Endothelial cell of umbilical vein (primary cell): Measurements from ENCODE around the gene FASLG. TPM values are rescaled to one million over a fixed set of nuclear protein-coding genes. Genes with fewer than 3 reads are reported as not detected.

ENCODE experiments used
- BruUV-seq: library from RNA; stranded (reverse); fragments of 400-500 nt; replicated peaks from 2 replicates; lab custom pipeline; 2021; lab: Mats Ljungman, UMichigan
- CTCF ChIA-PET: fragments of 300-600, 350-600 bp; sonication (Branson Sonifier 250); formaldehyde crosslinking; loops from one replicate; lab custom pipeline; 2021; ENCODE audit warnings: antibody characterized with exemption, inconsistent platforms; lab: Charles Lee
- POLR2A ChIA-PET: fragments of 300-600, 350-600 bp; sonication (Branson Sonifier 250); formaldehyde crosslinking; loops from one replicate; lab custom pipeline; 2021; ENCODE audit warnings: antibody characterized with exemption, inconsistent platforms; lab: Charles Lee
- DNase-seq: peaks from one replicate; pipeline ENCODE4 v3.0.0-alpha.2; 2011; ENCODE audit warnings: low read depth, low spot score
- FAIRE-seq: peaks from 2 replicates; lab custom pipeline; 2011; peaks lifted over from hg19 to GRCh38; lab: Jason Lieb, UNC
- H2AFZ ChIP-seq: 2 replicates; pipeline ENCODE4 v1.6.0; 2012; ENCODE audit warnings: low read depth, low read length, control low read depth, inconsistent platforms
- H3K27ac ChIP-seq: 2 replicates; pipeline ENCODE4 v1.5.1; 2011; ENCODE audit warnings: low read depth, mild to moderate bottlenecking, control low read depth, low read length, moderate library complexity; ENCODE audit not compliant: insufficient read depth
- H3K27me3 ChIP-seq, 2 experiments: 2 replicates each; pipeline versions ENCODE4 v1.6.0 to v1.6.1; 2011; ENCODE audit warnings: low read length in 2 of 2, mixed read lengths in 1 of 2; ENCODE audit not compliant: control insufficient read depth in 2 of 2, insufficient read depth in 2 of 2
- H3K36me3 ChIP-seq, 2 experiments: 2 replicates in 1 of 2; 3 replicates in 1 of 2; pipeline ENCODE4 v1.5.1; 2011; ENCODE audit warnings: low read length in 2 of 2, mild to moderate bottlenecking in 1 of 2, moderate library complexity in 1 of 2; ENCODE audit not compliant: control insufficient read depth in 2 of 2, insufficient read depth in 2 of 2; ENCODE audit errors: extremely low read depth in 1 of 2
- H3K4me1 ChIP-seq: 3 replicates; pipeline ENCODE4 v1.5.1; 2011; ENCODE audit warnings: mild to moderate bottlenecking, low read length; ENCODE audit not compliant: control insufficient read depth, insufficient read depth; ENCODE audit errors: extremely low read depth
- H3K4me2 ChIP-seq: 2 replicates; pipeline ENCODE4 v1.6.1; 2011; ENCODE audit warnings: low read length, control low read depth, mixed read lengths; ENCODE audit not compliant: insufficient read depth
- H3K4me3 ChIP-seq, 3 experiments: fragments of 200-600 bp in 1 of 3; sonication (generic), shearing (Covaris generic) in 1 of 3; replicated peaks in 1 of 3; 2 replicates each; pipeline ENCODE4 v1.5.1; 2011 to 2016; ENCODE audit warnings: control low read depth in 3 of 3, low read length in 3 of 3, mild to moderate bottlenecking in 2 of 3, inconsistent platforms in 1 of 3, low read depth in 1 of 3, moderate library complexity in 1 of 3; ENCODE audit not compliant: insufficient read depth in 1 of 3
- H3K79me2 ChIP-seq: 2 replicates; pipeline ENCODE4 v1.6.0; 2012; ENCODE audit warnings: low read length, inconsistent platforms; ENCODE audit not compliant: control insufficient read depth, insufficient read depth
- H3K9ac ChIP-seq: replicated peaks from 2 replicates; pipeline ENCODE3; 2011; ENCODE audit warnings: low read length, control low read depth; ENCODE audit not compliant: insufficient read depth; ENCODE audit errors: extremely low read depth
- H3K9me1 ChIP-seq: replicated peaks from 3 replicates; pipeline ENCODE4 v1.6.0; 2011; ENCODE audit warnings: mild to moderate bottlenecking, low read length; ENCODE audit not compliant: control insufficient read depth, insufficient read depth; ENCODE audit errors: extremely low read depth
- H3K9me3 ChIP-seq: replicated peaks from 2 replicates; pipeline ENCODE4 v1.5.1; 2012; ENCODE audit warnings: low read length, inconsistent platforms; ENCODE audit not compliant: control insufficient read depth, insufficient read depth
- H4K20me1 ChIP-seq: replicated peaks from 2 replicates; pipeline ENCODE3; 2011; ENCODE audit warnings: mild to moderate bottlenecking, low read length; ENCODE audit not compliant: control insufficient read depth, insufficient read depth; ENCODE audit errors: extremely low read depth
- CTCF ChIP-seq, 2 donors: IDR thresholded peaks; 1 replicate in 1 of 2; 2 replicates in 1 of 2; pipeline ENCODE4 v1.5.1; 2011; ENCODE audit warnings: low read length in 2 of 2, mild to moderate bottlenecking in 2 of 2, moderate library complexity in 2 of 2, control low read depth in 1 of 2, inconsistent platforms in 1 of 2, low read depth in 1 of 2; ENCODE audit not compliant: insufficient read depth in 1 of 2; ENCODE audit errors: extremely low read depth in 1 of 2
- EZH2 ChIP-seq: IDR thresholded peaks from 2 replicates; pipeline ENCODE4 v1.6.1; 2012; ENCODE audit warnings: borderline replicate concordance, low read depth, mild to moderate bottlenecking, moderate library complexity, low read length, inconsistent platforms; ENCODE audit not compliant: severe bottlenecking
- FOS ChIP-seq: IDR thresholded peaks from 2 replicates; pipeline ENCODE4 v1.6.1; 2011; ENCODE audit warnings: mild to moderate bottlenecking, low read length, moderate library complexity, borderline replicate concordance; ENCODE audit not compliant: insufficient read depth
- GATA2 ChIP-seq: IDR thresholded peaks from 2 replicates; pipeline ENCODE4 v1.7.0; 2011; ENCODE audit warnings: low read depth, mild to moderate bottlenecking, moderate library complexity, mixed read lengths, low read length; ENCODE audit not compliant: insufficient read length, insufficient read depth
- JUN ChIP-seq: IDR thresholded peaks from 2 replicates; pipeline ENCODE4 v1.6.1; 2011; ENCODE audit warnings: borderline replicate concordance, low read depth; ENCODE audit not compliant: insufficient read length, insufficient read depth
- MAX ChIP-seq: IDR thresholded peaks from 2 replicates; pipeline ENCODE4 v1.6.1; 2011; ENCODE audit not compliant: insufficient read depth, insufficient read length
- MYC ChIP-seq: IDR thresholded peaks from one replicate; pipeline ENCODE4 v1.6.1; 2011; ENCODE audit warnings: mild to moderate bottlenecking, low read depth, low read length
- POLR2A ChIP-seq: IDR thresholded peaks from 2 replicates; pipeline ENCODE4 v1.6.1; 2012; ENCODE audit warnings: low read depth, mild to moderate bottlenecking, control low read depth, low read length
- POLR2AphosphoS5 ChIP-seq: IDR thresholded peaks from 2 replicates; pipeline ENCODE4 v1.6.1; 2012; ENCODE audit warnings: low read depth, mild to moderate bottlenecking, control low read depth, low read length, moderate library complexity; ENCODE audit not compliant: insufficient read depth
- dilution Hi-C: fragments of 300-500 bp; cut with MboI; formaldehyde crosslinking; loops from one replicate; pipeline ENCODE4 v1.15.0; 2019; ENCODE audit warnings: low sequenced_read_pairs; ENCODE audit not compliant: extremely low pct_ligation_motif_present
- intact Hi-C: fragments of 100-400 bp; cut with micrococcal nuclease; formaldehyde crosslinking; loops from one replicate; pipeline ENCODE4 v1.10.0; 2022
- polyA plus RNA-seq, 4 experiments: library from polyadenylated mRNA; depleted of rRNA in 3 of 4; stranded (reverse) in 3 of 4; unstranded in 1 of 4; fragments of >200 nt; gene quantifications; 2 replicates each; pipeline versions ENCODE4 v1.2.1 to v1.2.3, GENCODE V29; 2011 to 2012; ENCODE audit warnings: missing spikeins in 1 of 4
- total RNA-seq: library from RNA; stranded (reverse); gene quantifications from 2 replicates; pipeline ENCODE4 v1.2.3, GENCODE V29; 2021

Gene FASLG
- total and polyA plus RNA-seq, 2 donors (not counting 3 experiments of a cell fraction or from before 2014, with no cell fraction given), result not detected

GRCh38 chr1:172647987-172648386 lies 10.9 kb upstream of the FASLG start:
- Histone ChIP-seq H3K27me3 (no peaks in the 10 kb centered on the region), H3K9ac (no peak overlapping the region), H3K4me3 (no peak overlapping the region), H4K20me1 (no peaks in the 10 kb centered on the region), H3K4me1 (peaks cover 5% of the 10 kb centered on the region), H3K27ac (no peak overlapping the region), H3K36me3 (no peaks in the 10 kb centered on the region), H3K79me2 (no peaks in the 10 kb centered on the region), H3K4me2 (no peak overlapping the region), H3K9me3 (no peaks in the 10 kb centered on the region), H2AFZ (no peak overlapping the region), H3K9me1 (no peaks in the 10 kb centered on the region)
- ChIA-PET CTCF (no interaction called here), POLR2A (no interaction called here)
- DNase-seq (no peak), FAIRE-seq (no peak)
- dilution Hi-C loops, result no loop called here
- no peak for TF ChIP-seq EZH2
- no peak for TF ChIP-seq CTCF (IDR thresholded peaks at IDR 0.05; ENCODE audit: extremely low read depth in 1 of 2, insufficient read depth in 1 of 2, low read depth in 1 of 2, low read length in 2 of 2)
- no peak for TF ChIP-seq FOS
- TF ChIP-seq POLR2AphosphoS5, result no peak
- no peak for TF ChIP-seq MAX
- TF ChIP-seq MYC, result no peak
- TF ChIP-seq POLR2A, result no peak
- TF ChIP-seq JUN, result no peak
- TF ChIP-seq GATA2, result no peak
- BruUV-seq, result no TSS peak
- intact Hi-C loops, result no loop called here
